KMS-11 (cell line): ENCODE data around the gene TM4SF1.

ENCODE experiments used
- H2AFZ ChIP-seq: fragments of 200-600 bp; sonication (generic); 2 replicates; pipeline ENCODE4 v1.6.1; 2016; ENCODE audit warnings: antibody characterized with exemption, mixed run types, low read depth
- H3K27ac ChIP-seq: fragments of 200-600 bp; sonication (generic); 2 replicates; pipeline ENCODE4 v1.6.1; 2016; ENCODE audit warnings: mild to moderate bottlenecking, mixed run types
- H3K27me3 ChIP-seq: fragments of 200-600 bp; sonication (generic); 2 replicates; pipeline ENCODE4 v1.6.1; 2017; ENCODE audit warnings: mild to moderate bottlenecking, low read depth, mixed run types, moderate library complexity; ENCODE audit not compliant: insufficient read depth
- H3K36me3 ChIP-seq: fragments of 200-600 bp; sonication (generic); 2 replicates; pipeline ENCODE4 v1.6.1; 2017; ENCODE audit warnings: mild to moderate bottlenecking, mixed run types; ENCODE audit not compliant: insufficient read depth
- H3K4me1 ChIP-seq: fragments of 200-600 bp; sonication (generic); 2 replicates; pipeline ENCODE4 v1.6.1; 2016; ENCODE audit warnings: mild to moderate bottlenecking, low read depth, mixed run types; ENCODE audit not compliant: poor library complexity, severe bottlenecking
- H3K4me2 ChIP-seq: fragments of 200-600 bp; sonication (generic); 2 replicates; pipeline ENCODE4 v1.7.0; 2016; ENCODE audit warnings: mild to moderate bottlenecking, mixed run types
- H3K4me3 ChIP-seq: fragments of 200-600 bp; sonication (generic); IDR thresholded peaks from 2 replicates; pipeline ENCODE4 v1.6.1; 2017; ENCODE audit warnings: low read depth, low read length, mixed read lengths; ENCODE audit not compliant: insufficient read depth
- H3K79me2 ChIP-seq: fragments of 200-600 bp; sonication (generic); 2 replicates; pipeline ENCODE4 v1.6.1; 2016; ENCODE audit warnings: low read depth, mixed run types; ENCODE audit not compliant: insufficient read depth
- H3K9ac ChIP-seq: fragments of 200-600 bp; sonication (generic); 2 replicates; pipeline ENCODE4 v1.6.1; 2016; ENCODE audit warnings: mild to moderate bottlenecking, mixed run types
- H4K20me1 ChIP-seq: fragments of 200-600 bp; sonication (generic); 2 replicates; pipeline ENCODE4 v1.6.1; 2016; ENCODE audit warnings: mild to moderate bottlenecking, mixed run types; ENCODE audit not compliant: insufficient read depth
- TF ChIP-seq, protein P1 (sequence below): fragments of 200-600 bp; sonication (generic); conservative IDR thresholded peaks from 2 replicates; pipeline ENCODE4 v1.6.1; 2017; ENCODE audit warnings: low read depth, mild to moderate bottlenecking, antibody characterized with exemption, low read length, moderate library complexity, mixed read lengths

Gene TM4SF1

DNA sequence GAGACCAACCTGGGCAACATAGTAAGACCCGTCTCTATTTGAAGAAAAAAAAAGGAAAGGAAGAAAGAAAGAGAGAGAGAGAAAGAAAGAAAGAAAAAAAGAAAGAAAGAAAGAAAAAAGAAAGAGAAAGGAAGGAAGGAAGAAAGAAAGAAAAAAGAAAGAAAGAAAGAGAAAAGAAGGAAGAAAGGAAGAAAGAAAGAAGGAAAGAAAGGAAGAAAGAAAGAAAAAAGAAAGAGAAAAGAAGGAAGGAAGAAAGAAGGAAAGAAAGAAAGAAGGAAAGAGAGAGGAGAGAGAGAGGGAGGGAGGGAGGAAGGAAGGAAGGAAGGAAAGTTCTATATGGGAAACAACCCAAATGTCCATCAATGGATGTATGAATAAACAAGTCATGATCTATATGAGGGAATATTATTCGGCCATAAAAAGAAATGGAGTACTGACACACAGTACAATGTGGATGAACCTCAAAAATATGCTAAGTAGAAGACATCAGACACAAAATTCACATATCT lies 28.8 kb upstream of the TM4SF1 start:
- H3K79me2 ChIP-seq, result no peaks in the 10 kb centered on the region
- H3K4me2 ChIP-seq, result no peak overlapping the region
- H3K4me3 ChIP-seq, result no peak overlapping the region
- H3K27me3 ChIP-seq, result no peaks in the 10 kb centered on the region
- H3K4me1 ChIP-seq, result no peaks in the 10 kb centered on the region
- no peaks in the 10 kb centered on the region for H4K20me1 ChIP-seq
- H2AFZ ChIP-seq, result no peak overlapping the region
- no peak overlapping the region for H3K9ac ChIP-seq
- H3K36me3 ChIP-seq, result no peaks in the 10 kb centered on the region
- H3K27ac ChIP-seq, result no peak overlapping the region
- TF ChIP-seq, protein P1, sequence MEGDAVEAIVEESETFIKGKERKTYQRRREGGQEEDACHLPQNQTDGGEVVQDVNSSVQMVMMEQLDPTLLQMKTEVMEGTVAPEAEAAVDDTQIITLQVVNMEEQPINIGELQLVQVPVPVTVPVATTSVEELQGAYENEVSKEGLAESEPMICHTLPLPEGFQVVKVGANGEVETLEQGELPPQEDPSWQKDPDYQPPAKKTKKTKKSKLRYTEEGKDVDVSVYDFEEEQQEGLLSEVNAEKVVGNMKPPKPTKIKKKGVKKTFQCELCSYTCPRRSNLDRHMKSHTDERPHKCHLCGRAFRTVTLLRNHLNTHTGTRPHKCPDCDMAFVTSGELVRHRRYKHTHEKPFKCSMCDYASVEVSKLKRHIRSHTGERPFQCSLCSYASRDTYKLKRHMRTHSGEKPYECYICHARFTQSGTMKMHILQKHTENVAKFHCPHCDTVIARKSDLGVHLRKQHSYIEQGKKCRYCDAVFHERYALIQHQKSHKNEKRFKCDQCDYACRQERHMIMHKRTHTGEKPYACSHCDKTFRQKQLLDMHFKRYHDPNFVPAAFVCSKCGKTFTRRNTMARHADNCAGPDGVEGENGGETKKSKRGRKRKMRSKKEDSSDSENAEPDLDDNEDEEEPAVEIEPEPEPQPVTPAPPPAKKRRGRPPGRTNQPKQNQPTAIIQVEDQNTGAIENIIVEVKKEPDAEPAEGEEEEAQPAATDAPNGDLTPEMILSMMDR, result no peak

DNA sequence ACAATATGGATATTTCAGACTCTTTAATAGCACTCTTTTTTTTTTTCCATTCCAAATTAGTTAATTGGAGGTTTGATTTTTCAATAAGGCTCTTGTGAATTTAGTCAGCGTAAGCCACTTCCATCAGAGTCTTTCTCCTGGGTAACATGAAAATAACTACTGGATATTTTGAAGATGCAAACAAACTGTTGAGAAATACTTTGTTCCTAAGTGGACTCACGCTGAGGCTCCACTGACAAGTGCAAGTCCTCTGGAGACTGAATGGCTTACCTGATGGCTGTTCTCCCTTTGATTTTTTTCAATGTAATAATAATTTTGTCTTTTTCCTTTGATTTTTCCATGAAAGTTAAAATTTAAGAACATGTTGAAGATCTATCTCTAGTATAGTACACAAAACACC lies 26.0 kb upstream of the TM4SF1 start:
- H3K4me3 ChIP-seq, result no peak overlapping the region
- H3K4me2 ChIP-seq, result no peak overlapping the region
- no peak overlapping the region for H2AFZ ChIP-seq
- H3K4me1 ChIP-seq, result no peaks in the 10 kb centered on the region
- no peaks in the 10 kb centered on the region for H3K79me2 ChIP-seq
- H3K27me3 ChIP-seq, result no peaks in the 10 kb centered on the region
- no peak overlapping the region for H3K9ac ChIP-seq
- H4K20me1 ChIP-seq, result no peaks in the 10 kb centered on the region
- H3K27ac ChIP-seq, result no peak overlapping the region
- H3K36me3 ChIP-seq, result no peaks in the 10 kb centered on the region
- TF ChIP-seq, protein P1, result no peak

DNA sequence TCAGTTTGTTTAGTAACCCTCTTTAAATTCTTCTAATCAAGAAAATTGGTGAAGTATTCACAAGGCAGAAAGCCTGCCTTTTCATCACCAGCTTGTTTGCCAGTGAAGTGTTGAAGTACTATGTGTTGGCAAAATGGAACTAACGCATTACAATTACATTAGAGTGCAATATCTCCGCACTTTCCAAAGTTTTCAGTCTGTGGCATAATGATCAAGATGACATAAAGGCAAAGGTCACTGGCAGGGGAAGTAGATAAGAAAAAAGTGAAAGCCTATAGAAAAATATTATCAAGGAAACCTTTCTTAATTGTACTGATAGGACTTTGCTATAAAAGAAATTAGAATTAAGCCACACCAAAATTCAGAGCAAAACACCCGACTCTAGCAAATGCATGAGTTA lies 25.0 kb upstream of the TM4SF1 start:
- Histone ChIP-seq H3K9ac (no peak overlapping the region), H4K20me1 (no peaks in the 10 kb centered on the region), H3K27ac (no peak overlapping the region), H3K4me2 (no peak overlapping the region), H3K27me3 (no peaks in the 10 kb centered on the region), H2AFZ (no peak overlapping the region), H3K36me3 (no peaks in the 10 kb centered on the region), H3K79me2 (no peaks in the 10 kb centered on the region), H3K4me3 (no peak overlapping the region), H3K4me1 (no peaks in the 10 kb centered on the region)
- TF ChIP-seq, protein P1, result no peak

DNA sequence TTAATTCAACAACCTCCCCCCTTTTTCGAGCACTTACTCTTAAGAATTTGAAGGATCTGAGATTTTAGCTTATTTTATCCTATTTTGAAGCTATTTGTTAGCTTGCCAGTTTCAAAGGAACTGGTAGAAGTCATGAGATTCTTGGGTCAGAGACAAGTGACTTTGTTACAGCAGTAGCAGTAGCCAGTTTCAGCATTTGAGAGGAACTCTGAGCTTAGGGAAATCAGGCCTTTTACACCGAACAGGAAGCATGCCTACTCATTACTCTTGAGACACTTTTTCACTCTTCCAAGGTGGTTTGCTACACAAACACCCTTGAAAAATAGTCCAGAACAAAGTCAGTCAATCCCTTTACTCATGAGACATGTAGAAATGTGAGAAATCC lies 24.5 kb upstream of the TM4SF1 start:
- H3K9ac ChIP-seq, result no peak overlapping the region
- no peaks in the 10 kb centered on the region for H3K4me1 ChIP-seq
- no peak overlapping the region for H3K4me2 ChIP-seq
- H3K27me3 ChIP-seq, result no peaks in the 10 kb centered on the region
- no peak overlapping the region for H2AFZ ChIP-seq
- TF ChIP-seq, protein P1, result no peak
- no peaks in the 10 kb centered on the region for H3K79me2 ChIP-seq
- no peaks in the 10 kb centered on the region for H4K20me1 ChIP-seq
- no peak overlapping the region for H3K4me3 ChIP-seq
- H3K27ac ChIP-seq, result no peak overlapping the region
- no peaks in the 10 kb centered on the region for H3K36me3 ChIP-seq
